Uterus (tissue), 2 donors: ENCODE results near the gene GIMAP4.

Source experiments
- POLR2A ChIP-seq, 2 donors: fragments of 450-650 bp; IDR thresholded peaks; one replicate each; pipeline ENCODE4 v1.6.1; 2016; ENCODE audit warnings: antibody characterized with exemption in 2 of 2, mild to moderate bottlenecking in 1 of 2, moderate library complexity in 1 of 2
- TF ChIP-seq, protein P1 (sequence below), 4 experiments: fragments of 200-600 bp in 2 of 4; fragments of 450-650 bp in 2 of 4; sonication (generic) in 2 of 4; IDR thresholded peaks; one replicate each; pipeline ENCODE4 v1.5.1; 2016 to 2019; ENCODE audit warnings: antibody characterized with exemption in 4 of 4, mild to moderate bottlenecking in 2 of 4, moderate library complexity in 1 of 4

GRCh38 chr7:150519310-150519709 is 47.9 kb upstream of the GIMAP4 start:
- TF ChIP-seq, protein P1, sequence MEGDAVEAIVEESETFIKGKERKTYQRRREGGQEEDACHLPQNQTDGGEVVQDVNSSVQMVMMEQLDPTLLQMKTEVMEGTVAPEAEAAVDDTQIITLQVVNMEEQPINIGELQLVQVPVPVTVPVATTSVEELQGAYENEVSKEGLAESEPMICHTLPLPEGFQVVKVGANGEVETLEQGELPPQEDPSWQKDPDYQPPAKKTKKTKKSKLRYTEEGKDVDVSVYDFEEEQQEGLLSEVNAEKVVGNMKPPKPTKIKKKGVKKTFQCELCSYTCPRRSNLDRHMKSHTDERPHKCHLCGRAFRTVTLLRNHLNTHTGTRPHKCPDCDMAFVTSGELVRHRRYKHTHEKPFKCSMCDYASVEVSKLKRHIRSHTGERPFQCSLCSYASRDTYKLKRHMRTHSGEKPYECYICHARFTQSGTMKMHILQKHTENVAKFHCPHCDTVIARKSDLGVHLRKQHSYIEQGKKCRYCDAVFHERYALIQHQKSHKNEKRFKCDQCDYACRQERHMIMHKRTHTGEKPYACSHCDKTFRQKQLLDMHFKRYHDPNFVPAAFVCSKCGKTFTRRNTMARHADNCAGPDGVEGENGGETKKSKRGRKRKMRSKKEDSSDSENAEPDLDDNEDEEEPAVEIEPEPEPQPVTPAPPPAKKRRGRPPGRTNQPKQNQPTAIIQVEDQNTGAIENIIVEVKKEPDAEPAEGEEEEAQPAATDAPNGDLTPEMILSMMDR (IDR thresholded peaks at IDR 0.05), result no peak
- no peak for TF ChIP-seq POLR2A (IDR thresholded peaks at IDR 0.05)
